Type B pancreatic cell (in vitro differentiated cells): ENCODE data around the gene GAPVD1. TPM values are rescaled to one million over a fixed set of nuclear protein-coding genes. Genes with fewer than 3 reads are reported as not detected.
A peak's percentile ranks its signal among the peaks of the same experiment; 100 is the strongest.

Source experiments
- DNase-seq: peaks from one replicate; pipeline ENCODE4 v3.0.0; 2021; ENCODE audit warnings: mixed read lengths; ENCODE audit not compliant: unreplicated experiment; ENCODE audit errors: extremely low spot score
- H3K27ac Mint-ChIP-seq: 2 replicates; pipeline ENCODE4 v1.8.0; 2021; ENCODE audit warnings: mild to moderate bottlenecking, mixed read lengths
- H3K27me3 Mint-ChIP-seq: 2 replicates; pipeline ENCODE4 v1.8.0; 2021; ENCODE audit warnings: mixed read lengths
- H3K36me3 Mint-ChIP-seq: 2 replicates; pipeline ENCODE4 v1.8.0; 2021; ENCODE audit warnings: mixed read lengths
- H3K4me1 Mint-ChIP-seq: one replicate; pipeline ENCODE4 v1.8.0; 2021; ENCODE audit warnings: mixed read lengths; ENCODE audit not compliant: unreplicated experiment
- H3K4me3 Mint-ChIP-seq: 2 replicates; pipeline ENCODE4 v1.8.0; 2021; ENCODE audit warnings: mild to moderate bottlenecking, mixed read lengths
- H3K9me3 Mint-ChIP-seq: 2 replicates; pipeline ENCODE4 v1.8.0; 2021; ENCODE audit warnings: mixed read lengths
- CTCF ChIP-seq: fragments of 200-600 bp; sonication (generic); conservative IDR thresholded peaks from 2 replicates; pipeline ENCODE4 v1.5.0; 2021; ENCODE audit warnings: antibody characterized with exemption, mild to moderate bottlenecking
- total RNA-seq: library from RNA; stranded (reverse); gene quantifications from 2 replicates; pipeline ENCODE4 v1.2.1, GENCODE V29; 2021; ENCODE audit warnings: low replicate concordance

GAPVD1 gene
- total RNA-seq, 1 donor from 2014 or later: 44.4 TPM

DNA sequence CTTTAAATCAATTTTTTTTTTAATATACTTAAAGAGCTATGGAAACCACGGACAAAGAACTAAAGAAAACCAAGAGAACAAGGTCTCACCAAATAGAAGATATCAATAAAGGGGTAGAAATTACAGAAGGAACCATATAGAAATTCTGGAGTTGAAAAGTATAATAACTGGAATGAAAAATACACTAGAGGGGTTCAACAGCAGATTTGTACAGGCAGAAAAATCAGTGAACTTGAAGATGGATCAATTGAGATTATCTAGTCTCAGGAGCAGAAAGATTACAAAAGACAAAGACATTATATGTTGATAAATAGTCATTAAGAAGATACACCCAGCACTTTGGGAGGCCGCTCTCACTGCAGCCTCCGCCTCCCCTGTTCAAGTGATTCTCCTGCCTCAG, 56.1 kb downstream of the GAPVD1 start:
- no peak for DNase-seq
- no peaks in the 10 kb centered on the region for H3K27me3 Mint-ChIP-seq
- no peak overlapping the region for H3K4me3 Mint-ChIP-seq
- peaks cover 50% of the 10 kb centered on the region for H3K36me3 Mint-ChIP-seq
- no peaks in the 10 kb centered on the region for H3K4me1 Mint-ChIP-seq
- TF ChIP-seq CTCF: no peak
- H3K9me3 Mint-ChIP-seq: no peaks in the 10 kb centered on the region
- no peak overlapping the region for H3K27ac Mint-ChIP-seq

DNA sequence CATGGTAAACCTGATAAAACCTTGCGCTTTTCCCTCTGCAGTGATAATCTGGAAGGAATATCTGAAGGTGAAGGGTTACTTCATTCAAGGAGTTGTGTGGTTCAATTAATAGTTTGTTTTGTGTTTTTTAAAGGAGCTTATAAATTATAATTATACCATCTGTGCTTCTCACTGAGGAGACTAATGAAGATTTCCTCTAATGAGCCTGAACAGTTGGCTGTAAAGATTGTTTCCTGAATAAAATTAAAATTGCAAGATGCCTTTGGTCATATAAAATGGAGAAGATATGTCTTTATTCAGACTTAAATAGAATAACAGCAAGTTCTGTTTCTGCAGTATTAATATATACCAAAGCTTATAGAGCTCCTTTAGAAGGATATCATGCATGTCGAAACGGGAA, 59.9 kb downstream of the GAPVD1 start:
- Mint-ChIP-seq H3K4me3 (no peak overlapping the region), H3K27ac (no peak overlapping the region), H3K27me3 (no peaks in the 10 kb centered on the region), H3K9me3 (no peaks in the 10 kb centered on the region), H3K4me1 (no peaks in the 10 kb centered on the region), H3K36me3 (peaks cover 39% of the 10 kb centered on the region)
- no peak for TF ChIP-seq CTCF
- DNase-seq: no peak

- Mint-ChIP-seq H3K9me3 (no peaks in the 10 kb centered on the region), H3K36me3 (peaks cover 26% of the 10 kb centered on the region), H3K27ac (no peak overlapping the region), H3K27me3 (no peaks in the 10 kb centered on the region), H3K4me3 (no peak overlapping the region), H3K4me1 (no peaks in the 10 kb centered on the region)
- no peak for DNase-seq
- no peak for TF ChIP-seq CTCF
Measured at GRCh38 chr9:125323615-125324014, 62.0 kb downstream of the GAPVD1 start.

DNA sequence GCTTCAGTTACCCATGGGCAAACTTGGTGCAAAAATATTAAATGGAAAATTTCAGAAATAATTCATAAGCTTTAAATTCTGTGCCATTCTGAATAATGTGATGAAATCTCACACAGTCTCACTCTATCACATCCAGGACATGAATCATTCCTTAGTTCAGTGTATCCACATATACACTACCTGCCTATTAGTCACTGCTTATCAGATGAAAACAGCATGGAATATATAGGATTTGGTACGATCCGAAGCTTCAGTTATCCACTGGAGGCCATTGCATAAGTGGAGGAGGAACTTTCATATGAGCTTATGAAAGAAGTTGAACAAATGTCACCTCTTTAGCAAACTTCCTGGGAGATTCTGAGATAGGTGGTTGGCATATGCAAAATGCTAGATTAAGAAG, 64.2 kb downstream of the GAPVD1 start:
- no peak for TF ChIP-seq CTCF
- Mint-ChIP-seq H3K27me3 (no peaks in the 10 kb centered on the region), H3K9me3 (no peaks in the 10 kb centered on the region), H3K27ac (no peak overlapping the region), H3K4me3 (no peak overlapping the region), H3K4me1 (no peaks in the 10 kb centered on the region), H3K36me3 (peaks cover 25% of the 10 kb centered on the region)
- no peak for DNase-seq

- peak overlapping the region; percentile 59 for H3K27ac Mint-ChIP-seq
- no peak overlapping the region for H3K4me3 Mint-ChIP-seq
- DNase-seq: no peak
- no peaks in the 10 kb centered on the region for H3K27me3 Mint-ChIP-seq
- H3K36me3 Mint-ChIP-seq: peaks cover 34% of the 10 kb centered on the region
- no peaks in the 10 kb centered on the region for H3K4me1 Mint-ChIP-seq
- TF ChIP-seq CTCF: no peak
- H3K9me3 Mint-ChIP-seq: no peaks in the 10 kb centered on the region
Measured at GRCh38 chr9:125329978-125330377, 68.4 kb downstream of the GAPVD1 start.

- no peak for TF ChIP-seq CTCF
- DNase-seq: no peak
- peaks cover 32% of the 10 kb centered on the region for H3K36me3 Mint-ChIP-seq
- no peaks in the 10 kb centered on the region for H3K27me3 Mint-ChIP-seq
- H3K4me1 Mint-ChIP-seq: no peaks in the 10 kb centered on the region
- no peaks in the 10 kb centered on the region for H3K9me3 Mint-ChIP-seq
- no peak overlapping the region for H3K27ac Mint-ChIP-seq
- H3K4me3 Mint-ChIP-seq: no peak overlapping the region
Measured at GRCh38 chr9:125330587-125330986, 69.0 kb downstream of the GAPVD1 start.
